GM21390 (cell line): ENCODE measurements around the gene CLDN7.

Source experiments
- ATAC-seq: cut with Tn5 transposase; IDR thresholded peaks from one replicate; pipeline ENCODE4 v1.9.1; 2021; ENCODE audit not compliant: unreplicated experiment

The CLDN7 gene

DNA sequence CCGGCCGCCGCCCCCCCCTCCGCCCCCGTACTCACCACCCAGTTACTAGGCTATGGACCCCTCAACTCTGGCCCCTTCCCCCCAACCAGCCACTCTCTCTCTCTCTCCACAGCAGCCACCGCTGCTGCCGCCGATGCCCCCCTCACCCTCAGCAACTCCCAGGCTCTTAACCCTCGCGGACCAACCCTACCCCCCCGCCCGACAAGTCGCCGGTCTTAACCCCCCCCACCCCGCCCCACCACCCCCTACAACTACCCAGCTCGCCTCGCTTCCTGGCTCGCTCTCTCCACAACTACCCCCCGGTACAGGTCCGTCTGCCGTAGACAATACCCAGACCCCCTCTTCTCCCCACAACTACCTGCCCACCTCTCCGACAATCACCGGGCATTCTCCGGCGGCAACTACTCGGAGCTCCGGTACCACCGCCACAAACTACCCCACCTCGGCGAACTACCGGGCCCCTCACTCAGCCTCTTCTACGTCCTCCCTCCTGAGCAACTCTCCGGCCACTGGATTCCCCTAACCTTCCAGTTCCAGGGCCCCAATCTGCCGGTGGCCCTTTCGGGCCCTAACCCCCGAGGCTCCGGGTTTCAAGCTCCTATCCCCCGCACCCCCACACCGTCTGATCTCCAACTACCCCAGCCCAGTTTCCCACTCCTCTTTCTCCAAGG is 23.7 kb downstream of the CLDN7 start:
- ATAC-seq = no peak

DNA sequence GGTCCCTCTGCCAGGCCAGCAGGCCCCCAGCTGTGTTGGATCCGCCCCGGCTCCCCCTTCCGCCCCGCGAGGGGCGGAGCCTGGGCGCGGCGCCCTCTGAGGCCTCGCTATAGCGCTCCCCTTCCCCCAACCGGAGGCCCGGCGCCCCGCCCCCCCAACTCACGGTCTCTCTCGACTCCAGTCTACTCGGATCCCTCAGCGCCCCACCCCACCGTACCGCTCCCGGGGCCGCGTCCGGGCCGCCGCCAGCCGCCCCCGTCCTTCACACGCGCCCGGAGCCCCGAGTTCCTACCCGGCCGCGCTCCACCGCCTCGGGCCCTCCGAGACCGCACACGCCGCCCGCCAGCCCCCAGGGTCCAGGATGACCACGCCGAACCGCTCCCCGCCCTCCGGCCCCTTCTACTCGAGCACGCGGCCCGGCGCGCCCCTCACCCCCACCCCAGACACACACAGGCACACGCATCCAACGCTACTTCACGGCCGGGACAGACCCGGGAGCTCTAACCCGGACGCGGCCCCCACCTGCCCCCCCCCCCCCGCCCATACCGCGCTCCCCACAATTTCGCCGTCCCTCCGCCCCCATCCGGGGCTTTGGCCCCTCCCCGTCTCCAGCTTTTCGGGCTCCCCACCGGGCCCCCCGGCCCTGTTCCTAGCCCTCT is 24.4 kb downstream of the CLDN7 start:
- no peak for ATAC-seq

DNA sequence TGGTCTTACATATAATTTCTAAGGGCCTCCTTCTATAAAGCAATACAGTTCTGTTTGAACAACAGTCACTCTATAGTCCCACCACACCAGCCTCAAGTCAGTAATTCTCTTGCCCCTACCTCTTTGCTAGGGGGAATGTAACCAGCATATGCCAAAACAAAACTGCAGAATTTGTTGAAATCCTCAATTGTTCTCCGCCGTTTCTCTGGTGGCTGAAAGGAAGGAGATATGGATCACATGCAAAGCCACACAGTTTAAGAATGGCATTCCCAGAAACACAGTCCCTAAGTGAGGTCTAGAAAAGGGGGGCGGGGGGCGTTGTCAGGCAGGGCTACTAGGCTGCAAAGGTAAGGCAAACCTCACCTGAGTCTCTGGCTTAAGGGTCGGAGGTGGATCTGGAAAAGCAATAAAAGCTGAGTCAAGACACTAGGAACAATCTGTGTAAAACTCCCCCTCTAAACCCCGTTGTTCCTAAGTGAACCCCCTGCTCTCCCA is 25.0 kb downstream of the CLDN7 start:
- no peak for ATAC-seq

DNA sequence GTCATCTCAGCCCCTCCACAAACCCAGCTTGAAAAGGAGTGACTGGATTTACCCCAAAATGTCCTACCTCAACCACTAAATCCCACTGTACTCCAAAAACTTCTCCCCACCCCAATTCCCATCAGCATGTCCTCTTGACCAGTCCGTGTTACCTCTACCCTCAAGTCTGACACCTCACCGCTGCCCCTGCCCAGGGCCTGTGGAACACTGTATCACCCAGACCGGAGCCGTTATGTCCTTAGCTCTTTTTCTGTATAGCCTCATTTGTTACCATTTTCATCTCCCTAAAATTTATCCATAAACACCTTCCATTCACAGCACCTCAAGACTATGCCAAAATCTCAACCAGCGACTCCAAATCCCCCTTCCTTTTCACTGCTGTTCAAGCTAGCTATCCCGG is 25.5 kb downstream of the CLDN7 start:
- no peak for ATAC-seq

DNA sequence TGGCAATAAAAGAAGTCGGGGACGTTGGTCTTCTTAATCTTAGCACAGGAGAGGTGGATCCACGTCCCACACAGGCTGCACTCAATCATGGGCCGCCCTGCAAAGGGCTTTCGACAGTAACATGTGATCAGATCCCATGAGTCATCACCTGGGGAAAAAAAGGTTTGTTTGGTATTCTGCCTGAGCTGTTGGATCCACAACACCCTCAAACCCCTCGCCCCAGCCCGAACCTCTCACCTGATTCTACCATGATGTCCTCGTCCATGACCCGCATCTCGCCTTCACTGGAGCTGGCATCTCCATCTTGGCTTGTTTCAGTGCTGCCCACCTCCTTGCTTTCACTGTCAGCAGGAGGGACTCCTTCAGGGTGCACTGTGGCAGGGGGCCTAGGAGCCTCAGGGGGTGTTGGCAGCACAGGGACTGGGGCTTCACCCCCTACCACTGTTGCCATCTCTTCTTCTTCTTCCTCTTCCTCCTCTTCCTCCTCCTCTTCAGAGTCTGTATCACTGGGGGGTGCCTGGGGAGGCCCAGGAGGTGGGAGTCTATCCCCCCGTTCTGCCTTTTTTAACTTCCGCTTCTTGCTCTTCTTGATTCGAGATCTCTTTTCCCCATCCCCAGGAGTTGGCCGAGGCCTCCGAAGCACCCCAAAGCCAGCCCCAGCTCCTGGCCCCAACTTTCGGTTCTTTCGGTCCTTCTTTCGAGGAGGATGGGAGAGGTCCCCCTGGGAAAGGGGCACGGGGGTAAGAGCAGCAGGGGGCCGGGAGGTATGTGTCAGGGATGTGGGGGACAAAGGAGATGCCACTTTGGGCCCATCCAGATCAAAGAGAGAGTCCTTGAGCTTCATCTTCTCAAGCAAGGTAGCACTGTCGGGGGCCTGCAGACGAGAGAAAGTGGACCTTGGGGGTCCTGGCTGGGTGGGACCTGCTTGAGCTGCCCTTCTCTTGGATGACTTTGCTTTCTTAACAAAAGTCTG is 26.3 kb downstream of the CLDN7 start:
- no peak for ATAC-seq

DNA sequence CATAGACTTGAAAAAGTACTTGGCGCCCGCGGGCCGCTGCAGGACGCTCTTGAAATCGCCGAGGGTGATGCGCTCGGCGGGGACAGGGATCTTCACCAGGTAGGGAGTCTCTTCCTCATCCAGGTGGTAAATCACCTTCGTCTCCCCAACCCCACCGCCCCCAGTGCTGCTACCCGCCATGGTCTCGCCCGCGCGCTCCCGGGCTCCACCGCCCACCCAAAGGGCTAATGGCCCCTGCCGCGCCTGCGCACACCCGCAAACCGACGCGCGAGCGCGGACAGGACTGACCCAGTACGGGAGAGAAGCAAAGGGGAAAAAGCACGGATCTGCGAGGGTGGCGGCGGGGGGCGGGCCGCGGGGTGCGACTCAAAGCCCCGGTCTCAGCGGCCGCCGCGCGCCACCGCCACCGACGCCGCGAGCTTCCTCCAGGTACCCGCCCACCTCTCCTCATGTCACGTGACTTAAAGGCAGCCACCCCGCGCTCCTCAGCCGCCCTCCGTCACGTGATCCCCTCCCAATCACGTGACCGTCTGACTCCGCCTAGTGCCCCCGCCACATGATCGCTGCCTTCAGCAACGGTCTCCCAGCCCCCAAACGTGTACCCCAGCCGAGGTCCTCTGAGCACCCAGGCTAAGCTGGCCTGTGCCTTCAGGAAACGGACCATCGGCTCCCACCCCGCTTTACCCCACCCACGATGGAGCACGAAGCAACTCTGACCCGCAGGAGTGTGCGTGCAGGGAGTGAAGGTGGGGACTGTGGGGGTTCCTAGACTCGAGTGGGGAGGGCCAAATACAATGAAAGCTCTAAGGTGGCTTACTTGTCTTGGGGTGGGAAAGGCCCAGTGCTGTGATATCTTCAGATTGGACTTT is 28.0 kb downstream of the CLDN7 start, which contains the start of gene DVL2:
Gene DVL2, minus strand, starts transcription at position 435 of the 869 bp plus-strand sequence. Its CDS starts 255 bp downstream, at position 180.
- peak; percentile 51 for ATAC-seq

DNA sequence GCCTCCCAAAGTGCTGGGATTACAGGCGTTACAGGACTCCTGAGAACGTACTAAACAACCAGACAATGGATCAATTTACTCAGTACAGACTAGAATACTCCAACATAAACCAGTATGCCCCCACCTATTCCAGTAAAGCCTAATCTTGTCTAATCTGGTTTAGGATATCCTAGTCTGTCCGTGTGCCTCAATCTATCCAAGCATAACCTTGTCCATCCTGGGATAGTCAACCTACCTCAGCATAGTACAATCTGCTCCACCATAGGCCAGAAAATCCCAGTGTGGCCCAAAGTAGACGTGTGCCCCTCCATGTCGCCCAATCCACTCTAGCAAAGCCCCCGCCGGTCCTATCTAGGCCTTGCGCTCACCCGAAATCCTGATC is 28.6 kb downstream of the CLDN7 start:
- no peak for ATAC-seq

DNA sequence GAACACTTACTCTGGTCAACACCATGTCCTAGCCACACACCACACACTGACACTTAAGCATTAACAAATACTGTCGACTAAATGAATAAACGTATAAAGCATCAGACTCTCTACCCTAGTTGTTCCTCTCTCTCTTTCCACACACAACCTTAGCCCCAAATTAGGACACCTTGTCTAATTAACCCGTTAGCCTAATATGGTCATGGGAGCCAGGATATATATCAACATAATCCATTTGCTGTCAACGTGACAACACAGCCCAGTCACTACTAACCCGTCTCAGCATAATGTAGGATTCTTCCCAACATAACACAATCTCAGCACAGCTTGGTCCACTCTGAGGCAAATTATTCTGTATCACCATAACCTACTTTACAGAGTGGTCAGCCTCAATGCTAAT is 30.2 kb downstream of the CLDN7 start:
- no peak for ATAC-seq

DNA sequence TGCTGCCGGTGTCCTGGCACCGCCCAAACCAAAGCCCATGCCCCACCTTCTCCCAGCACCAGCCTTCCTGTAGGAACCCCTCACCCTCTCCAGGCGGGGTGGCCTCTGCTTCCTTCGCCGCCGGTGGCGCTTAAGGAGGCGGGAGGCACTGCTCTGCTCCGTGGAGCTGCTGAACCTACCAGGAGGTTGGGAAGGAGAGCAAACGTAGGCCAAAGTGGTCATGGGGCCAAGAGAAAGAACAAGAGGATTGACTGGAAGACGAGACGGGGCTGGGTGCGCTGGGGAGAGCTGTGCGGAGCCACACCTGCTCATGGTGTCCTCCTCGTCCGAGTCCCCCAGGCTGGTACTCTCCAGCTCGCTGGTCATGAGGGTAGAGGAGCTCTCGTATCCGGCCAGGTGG is 32.8 kb downstream of the CLDN7 start:
- ATAC-seq = no peak

DNA sequence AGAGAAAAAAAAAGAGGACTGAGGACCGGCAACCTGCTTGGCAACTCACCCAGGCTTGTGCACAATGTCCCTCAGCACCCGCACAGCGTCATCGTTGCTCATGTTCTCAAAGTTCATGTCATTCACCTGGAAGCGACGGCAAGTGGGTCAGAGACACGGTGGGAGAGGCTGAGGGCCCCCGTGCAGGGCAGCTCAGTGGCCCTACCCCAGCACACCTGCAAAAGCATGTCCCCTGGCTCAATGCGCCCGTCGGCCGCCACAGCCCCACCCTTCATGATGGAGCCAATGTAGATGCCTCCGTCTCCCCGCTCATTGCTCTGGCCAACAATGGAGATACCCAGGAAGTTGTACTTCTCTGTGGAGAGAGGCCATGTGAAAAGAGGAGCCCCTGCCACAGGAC is 33.4 kb downstream of the CLDN7 start:
- no peak for ATAC-seq

DNA sequence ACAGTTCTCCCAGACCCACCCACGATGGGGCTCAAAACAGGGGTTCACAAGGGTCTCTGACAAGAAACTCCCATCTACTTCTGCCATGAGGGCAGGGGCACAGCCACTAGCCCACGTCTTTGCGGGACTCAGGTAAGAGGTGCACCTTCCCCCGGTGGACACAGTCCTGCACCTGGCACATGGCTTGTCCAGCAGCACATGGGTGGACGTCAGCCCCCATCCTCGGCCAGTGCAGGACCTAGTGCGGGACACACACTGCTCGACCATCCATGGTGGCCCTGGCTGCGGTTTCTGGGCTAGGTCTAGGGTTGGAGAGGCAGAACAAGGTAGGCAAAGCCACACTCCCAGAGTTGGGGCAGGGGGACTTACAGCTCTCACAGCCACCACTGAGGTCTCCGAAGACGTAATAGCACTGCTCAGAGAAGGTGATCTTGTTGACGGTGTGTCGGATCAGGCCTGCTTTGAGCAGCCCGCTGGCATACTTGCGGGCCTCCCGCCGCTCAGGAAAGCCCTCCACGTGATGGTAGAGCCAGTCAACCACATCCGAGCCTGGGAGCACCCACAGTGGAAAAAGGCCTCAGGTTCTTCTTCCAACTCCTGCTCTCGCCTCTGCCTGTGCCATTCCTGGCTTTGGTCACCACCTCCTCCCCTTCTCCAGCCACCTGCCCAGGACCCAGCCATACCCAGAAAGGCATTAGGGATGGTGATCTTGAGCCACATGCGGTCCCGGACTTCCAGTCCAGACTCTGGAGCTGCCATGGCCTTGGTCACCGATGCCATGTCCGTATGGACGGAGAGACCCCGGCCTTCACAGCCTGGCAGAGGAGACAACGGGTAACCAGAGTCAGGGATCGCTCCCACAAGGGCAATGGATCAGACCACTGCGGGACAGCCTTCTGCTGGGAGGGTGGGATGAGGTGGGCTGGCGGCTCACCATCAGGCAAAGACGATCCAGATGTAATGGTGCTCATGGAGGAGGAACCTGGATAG is 35.3 kb downstream of the CLDN7 start:
- ATAC-seq = no peak

DNA sequence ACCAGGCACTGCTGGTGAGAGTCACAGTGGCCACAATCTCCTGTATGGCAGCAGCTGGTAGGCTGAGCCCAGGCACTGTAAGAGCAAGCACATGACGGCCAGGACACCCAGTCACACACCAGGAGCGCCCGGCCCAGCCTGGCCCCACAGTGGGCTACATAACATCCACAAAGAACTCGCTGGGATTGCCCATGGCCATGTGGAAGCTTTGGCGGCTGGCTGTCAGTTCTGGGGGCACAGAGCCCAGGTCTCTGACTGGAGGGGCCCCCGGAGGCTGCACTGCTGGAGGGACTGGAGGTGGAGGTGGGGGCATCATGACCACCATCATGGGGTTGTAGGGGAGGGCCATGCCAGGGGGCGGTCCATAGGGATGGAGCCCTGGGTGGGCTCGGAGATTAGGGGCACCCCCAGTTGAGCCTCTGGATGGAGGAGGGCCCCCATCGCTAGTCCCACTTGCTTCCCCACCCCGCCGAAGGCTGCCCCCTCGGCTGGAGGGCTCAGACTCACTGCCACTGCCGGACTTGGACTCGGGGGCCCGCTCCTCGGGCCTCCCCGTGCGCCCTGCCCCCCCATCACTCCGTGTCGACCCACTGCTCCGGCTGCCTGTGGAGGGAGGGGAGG is 36.5 kb downstream of the CLDN7 start:
- ATAC-seq = no peak

DNA sequence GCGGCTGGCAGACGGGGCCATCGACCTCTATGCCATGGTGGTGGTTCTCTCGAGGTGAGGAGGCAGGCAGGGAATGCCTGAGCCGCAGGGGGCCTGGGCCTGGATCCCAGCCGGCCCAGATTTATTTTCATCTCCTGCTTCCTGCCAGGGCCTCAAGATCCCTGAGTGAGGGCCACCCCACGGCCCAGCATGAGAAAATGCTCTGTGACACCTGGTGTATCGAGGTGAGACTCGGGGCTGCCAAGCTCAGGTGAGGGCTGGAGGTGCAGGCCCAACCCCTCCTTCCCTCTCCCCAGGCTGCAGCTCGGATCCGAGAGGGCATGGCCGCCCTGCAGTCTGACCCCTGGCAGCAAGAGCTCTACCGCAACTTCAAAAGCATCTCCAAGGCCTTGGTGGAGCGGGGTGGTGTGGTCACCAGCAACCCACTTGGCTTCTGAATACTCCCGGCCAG is 37.6 kb downstream of the CLDN7 start:
- ATAC-seq = no peak

DNA sequence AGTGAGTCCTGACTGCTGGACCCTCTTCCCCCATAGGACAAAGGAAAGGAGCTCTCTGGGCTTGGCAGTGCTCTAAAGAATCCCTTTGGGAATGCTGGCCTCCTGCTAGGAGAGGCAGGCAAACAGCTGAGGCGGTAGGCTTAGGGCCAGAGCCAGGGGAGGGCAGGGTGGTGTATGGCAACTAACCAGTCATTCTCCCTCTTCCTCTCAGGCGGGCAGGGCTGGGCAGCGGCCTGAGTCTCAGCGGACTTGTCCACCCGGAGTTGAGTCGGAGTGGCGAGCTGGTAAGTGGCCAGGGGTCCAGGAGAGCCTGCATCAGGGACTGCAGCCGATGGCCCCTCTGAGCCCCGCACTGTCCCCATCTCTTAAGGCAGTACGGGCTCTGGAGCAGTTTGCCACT is 38.2 kb downstream of the CLDN7 start:
- ATAC-seq = no peak

DNA sequence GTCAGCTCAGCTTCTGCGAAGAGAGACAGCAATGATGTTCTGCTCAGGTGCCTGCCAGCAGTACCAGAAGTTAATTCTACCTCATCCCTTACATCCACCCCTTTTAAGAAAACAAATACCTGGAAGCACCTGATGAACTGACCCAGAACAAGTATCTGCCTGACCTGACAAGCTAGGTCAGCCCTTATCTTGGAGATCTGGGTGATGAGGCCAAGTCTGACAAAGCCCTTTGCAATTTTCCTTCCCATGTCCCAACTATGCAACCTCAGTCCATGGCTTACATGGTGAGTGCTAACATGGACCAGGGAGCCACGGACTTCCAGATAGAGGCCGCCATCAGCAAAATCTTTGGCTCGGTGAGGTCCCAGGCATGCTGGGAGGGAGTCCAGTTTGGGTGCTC is 38.9 kb downstream of the CLDN7 start:
- no peak for ATAC-seq

DNA sequence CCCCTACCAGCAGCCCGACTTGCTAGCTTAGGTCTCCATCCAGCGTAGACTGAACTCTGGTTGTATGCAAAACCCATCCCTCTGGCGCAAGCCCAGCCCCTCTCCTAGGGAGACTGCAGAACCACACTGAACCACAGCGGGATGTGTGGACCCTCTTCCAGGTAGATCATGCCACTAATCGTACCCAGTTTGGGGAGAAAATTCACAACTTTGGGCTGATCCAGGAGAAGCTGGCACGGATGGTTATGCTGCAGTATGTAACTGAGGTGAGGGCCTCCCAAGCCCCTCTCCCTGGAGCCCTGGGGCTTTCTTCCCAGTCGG is 39.3 kb downstream of the CLDN7 start:
- no peak for ATAC-seq

DNA sequence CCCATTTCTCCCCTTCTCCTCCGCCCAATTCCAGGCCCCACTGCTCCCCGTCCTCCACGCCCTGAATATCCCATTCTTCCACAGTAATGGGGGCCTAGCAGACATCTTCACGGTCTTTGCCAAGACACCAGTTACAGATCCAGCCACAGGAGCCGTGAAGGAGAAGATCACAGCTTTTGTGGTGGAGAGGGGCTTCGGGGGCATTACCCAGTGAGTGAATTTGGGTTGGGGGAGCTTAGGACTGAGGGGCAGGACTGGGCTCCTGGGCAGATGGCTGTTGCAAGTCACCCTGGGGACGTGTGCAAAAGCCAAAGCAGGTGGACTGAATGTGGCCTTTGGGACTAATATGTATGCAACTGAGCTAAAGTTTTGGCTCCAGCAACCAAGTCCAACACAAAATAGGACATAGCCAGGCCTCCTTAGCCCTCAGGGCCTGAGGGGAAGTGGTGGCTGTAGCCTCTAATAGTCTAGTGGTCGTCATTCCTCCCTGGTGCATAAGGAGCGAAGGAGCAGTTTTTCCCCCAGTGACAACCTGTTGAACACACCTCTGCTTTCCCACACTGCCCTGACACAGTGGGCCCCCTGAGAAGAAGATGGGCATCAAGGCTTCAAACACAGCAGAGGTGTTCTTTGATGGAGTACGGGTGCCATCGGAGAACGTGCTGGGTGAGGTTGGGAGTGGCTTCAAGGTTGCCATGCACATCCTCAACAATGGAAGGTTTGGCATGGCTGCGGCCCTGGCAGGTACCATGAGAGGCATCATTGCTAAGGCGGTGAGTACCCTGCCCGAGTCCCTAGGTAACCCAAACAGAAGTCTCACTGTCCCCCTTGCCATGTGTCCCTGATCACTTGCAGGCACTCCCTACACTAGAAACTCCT is 39.9 kb downstream of the CLDN7 start:
- ATAC-seq = no peak
